HG02678 (cell line): Measurements from ENCODE around the gene TRABD.
"Not testable (repeated sequence)": the region's sequence is repeated elsewhere in the genome, so short reads cannot be mapped to it uniquely, and the experiment has no call there.

Experiments used
- ATAC-seq: cut with Tn5 transposase; IDR thresholded peaks from one replicate; pipeline ENCODE4 v1.9.1; 2021; ENCODE audit warnings: mild to moderate bottlenecking, moderate library complexity; ENCODE audit not compliant: unreplicated experiment

Gene TRABD

DNA sequence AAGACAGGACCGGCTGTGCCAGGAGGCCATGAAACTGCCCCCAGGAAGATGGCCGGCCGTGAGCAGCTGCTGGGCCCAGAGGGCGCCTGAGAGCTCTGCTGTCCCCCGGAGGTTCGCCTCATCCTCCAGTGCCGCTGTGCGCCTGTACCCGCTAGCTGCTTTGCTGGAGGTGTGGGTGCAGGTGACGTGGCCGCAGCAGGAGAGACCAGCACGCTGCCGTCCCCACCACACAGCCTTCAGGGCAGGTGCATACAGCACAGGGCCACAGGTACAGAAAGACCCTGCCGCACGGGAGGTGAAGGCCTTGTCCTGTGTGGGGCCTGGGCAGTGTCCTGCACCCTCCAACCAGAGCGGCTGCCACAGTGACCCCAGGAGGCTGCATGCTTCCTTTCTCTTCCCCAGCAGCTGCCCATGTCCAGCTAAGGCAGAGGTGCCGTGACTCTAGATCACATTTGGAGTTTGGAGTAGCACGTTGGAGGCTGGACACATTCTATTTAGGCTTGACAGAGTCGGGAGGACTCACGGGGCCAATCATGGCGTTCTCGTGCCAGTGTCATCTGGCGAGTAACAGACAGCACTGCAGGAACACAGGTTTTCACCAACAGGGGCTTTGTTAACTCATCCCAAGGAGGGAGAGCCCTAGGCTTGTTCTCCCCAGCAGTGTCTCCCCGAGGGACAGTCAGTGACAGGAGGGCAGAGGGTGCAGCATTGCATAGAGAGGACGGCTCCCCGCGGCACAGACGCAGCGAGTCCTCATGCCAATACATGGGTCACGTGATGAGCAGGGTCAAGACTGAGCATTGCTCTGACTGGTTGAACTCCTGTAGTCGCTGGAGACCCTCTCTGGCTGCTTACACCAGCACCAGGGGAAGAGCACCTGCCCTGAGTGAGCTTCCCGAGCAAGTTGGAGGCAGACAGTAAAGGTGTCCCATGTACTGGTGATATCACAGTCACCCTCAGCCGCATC is 33.9 kb upstream of the TRABD start:
- ATAC-seq, result no peak

DNA sequence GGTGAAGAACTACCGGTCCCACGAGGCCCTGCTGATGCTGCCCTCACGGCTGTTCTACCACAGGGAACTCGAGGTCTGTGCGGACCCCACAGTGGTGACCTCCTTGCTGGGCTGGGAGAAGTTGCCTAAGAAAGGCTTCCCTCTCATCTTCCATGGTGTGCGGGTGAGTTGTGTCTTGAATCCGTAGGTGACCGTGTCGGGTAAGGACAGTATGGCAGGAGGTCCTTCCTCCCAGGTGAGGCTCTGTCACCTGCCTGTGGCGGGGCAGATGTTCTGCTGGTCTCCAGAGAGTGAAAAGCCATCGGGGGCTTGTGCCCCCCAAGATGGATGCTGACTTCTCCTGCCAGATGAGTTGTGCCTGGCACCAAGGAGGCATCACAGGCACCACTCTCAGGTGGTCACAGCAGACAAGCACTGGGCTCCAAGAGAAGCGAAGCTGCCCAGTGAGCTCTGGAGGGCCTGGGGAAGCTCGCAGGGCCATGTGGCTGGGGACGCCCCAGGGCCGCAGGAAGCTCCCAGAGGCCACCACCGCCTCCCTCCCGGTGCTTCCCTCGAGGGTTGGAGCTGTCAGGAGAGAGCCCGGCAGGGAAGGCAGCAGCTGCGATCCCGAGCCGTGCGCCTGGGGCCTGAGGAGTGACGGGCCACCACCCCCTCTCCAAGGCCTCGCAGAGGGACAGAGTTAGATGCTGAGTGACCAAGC is 32.5 kb upstream of the TRABD start:
- ATAC-seq, result no peak

DNA sequence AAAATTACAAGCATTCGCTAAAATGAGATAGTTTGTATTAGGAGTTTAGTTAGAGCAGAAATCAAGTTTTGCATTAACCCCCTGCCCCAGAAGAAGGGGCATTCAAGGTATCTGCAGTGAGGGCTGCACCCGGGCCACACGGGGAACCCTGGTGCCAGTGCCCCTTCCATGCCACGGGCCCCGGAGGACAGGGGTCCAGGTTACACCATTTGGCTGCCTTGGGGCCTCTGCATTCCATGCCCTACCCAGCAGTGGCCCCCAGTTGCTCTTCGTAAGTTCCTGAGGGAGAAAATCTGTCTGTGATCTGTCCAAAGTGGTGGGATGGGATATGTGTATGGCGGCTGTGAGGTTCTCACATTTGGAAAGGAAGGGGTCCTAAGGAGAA is 32.0 kb upstream of the TRABD start:
- no peak for ATAC-seq

GRCh38 chr22:50157709-50158375 is 27.9 kb upstream of the TRABD start:
- ATAC-seq, result no peak

- ATAC-seq, result no peak
Observed at GRCh38 chr22:50160947-50161346, 24.8 kb upstream of the TRABD start.

GRCh38 chr22:50161508-50162390 is 24.0 kb upstream of the TRABD start:
- ATAC-seq, result no peak

- ATAC-seq, result no peak
Observed at GRCh38 chr22:50162391-50162956, 23.2 kb upstream of the TRABD start.

DNA sequence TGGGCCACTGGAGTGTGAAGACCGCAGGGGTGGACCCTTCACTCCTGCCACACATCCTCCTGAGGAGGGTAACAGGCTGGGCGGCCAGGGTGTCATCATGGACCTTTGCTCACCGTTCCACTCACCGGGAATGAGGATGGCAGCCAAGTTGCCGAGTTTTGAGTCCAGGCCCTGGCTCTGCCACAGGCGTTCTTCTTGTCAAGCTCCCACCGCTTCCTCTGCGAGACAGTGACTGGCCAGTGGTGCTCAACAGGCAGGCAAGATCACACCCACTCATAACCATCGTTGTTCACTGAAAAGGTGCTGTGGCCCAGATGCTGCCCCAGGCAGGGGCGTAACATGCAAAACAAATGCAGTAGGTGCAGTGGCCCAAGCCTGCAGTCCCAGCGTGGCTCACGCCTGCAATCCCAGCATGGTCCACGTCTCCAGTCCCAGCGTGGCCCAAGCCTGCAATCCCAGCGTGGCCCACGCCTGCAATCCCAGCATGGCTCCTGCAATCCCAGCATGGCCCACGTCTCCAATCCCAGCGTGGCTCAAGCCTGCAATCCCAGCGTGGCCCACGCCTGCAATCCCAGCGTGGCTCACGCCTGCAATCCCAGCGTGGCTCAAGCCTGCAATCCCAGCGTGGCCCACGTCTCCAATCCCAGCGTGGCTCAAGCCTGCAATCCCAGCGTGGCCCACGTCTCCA is 20.1 kb upstream of the TRABD start:
- no peak for ATAC-seq

- ATAC-seq, result no peak
Observed at GRCh38 chr22:50167689-50168489, 17.8 kb upstream of the TRABD start.

GRCh38 chr22:50168490-50169180 is 17.1 kb upstream of the TRABD start:
- not testable (repeated sequence) for ATAC-seq

DNA sequence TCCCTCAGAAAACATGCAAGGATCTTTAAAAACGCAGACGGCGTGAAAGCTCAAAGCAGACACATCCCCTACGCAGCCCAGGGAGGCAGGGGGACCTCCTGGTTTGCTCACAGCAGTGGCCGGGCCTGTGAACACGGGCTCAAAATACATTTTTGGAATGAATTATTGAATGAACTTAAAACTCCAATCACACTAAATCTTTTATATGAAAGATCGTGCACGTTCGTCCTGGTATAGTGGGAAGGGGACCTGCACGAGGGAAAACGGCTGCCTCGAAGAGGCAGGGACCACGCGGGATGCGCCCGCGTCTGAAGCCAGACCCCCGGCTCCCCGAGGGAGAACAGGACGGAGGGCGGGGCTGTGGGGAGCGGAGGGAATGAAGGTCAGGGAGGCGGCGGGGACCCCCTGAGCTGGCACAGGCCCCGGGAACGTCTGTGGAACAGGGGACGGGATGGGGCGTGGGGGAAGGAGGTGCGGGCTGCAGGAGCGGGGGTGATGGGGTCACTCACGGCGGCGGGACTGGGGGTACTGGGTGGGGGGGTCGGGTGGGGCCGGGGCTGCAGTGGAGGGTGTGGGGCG is 16.4 kb upstream of the TRABD start:
- no peak for ATAC-seq

- ATAC-seq, result no peak
Observed at GRCh38 chr22:50169774-50170341, 15.9 kb upstream of the TRABD start.

DNA sequence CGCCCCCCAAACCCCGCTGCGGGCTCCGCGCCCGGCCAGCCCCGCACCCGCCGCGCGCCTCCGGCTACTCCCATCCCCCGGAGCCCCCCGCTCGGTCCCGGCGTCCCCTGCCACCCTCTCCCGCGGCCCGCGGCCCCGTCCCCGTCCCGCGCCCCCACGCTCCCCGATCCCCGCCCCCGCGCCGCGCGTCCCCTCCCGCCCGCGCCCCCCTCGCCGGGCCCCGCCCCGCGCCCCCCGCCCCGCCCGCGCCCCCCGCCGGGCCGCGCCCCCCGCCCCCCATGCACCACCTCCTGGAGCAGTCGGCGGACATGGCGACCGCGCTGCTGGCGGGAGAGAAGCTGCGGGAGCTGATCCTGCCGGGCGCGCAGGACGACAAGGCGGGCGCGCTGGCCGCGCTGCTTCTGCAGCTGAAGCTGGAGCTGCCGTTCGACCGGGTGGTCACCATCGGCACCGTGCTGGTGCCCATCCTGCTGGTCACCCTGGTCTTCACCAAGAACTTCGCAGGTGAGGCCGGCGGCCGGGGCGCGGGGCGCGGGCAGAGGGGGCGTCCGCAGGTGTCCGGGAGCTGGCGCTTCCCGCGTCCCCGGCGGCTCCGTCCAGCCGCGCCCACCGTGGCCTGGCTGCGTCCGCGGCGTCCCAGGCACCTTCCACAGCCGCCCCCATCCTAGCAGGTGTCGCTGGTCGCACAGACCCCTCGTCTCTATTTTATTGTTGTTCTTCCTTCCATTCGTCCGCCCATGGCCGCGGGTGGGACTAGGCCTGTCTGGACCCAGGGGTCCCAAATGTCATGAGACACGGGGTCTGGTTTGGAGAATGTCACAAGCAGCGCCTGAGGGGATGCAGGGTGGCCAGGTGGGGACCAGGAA is 15.0 kb upstream of the TRABD start, which contains the start of gene PANX2:
TSS of gene PANX2 (plus strand) at position 279 of the 866 bp plus-strand sequence. CDS start at position 279, 0 bp downstream.
- no peak for ATAC-seq

DNA sequence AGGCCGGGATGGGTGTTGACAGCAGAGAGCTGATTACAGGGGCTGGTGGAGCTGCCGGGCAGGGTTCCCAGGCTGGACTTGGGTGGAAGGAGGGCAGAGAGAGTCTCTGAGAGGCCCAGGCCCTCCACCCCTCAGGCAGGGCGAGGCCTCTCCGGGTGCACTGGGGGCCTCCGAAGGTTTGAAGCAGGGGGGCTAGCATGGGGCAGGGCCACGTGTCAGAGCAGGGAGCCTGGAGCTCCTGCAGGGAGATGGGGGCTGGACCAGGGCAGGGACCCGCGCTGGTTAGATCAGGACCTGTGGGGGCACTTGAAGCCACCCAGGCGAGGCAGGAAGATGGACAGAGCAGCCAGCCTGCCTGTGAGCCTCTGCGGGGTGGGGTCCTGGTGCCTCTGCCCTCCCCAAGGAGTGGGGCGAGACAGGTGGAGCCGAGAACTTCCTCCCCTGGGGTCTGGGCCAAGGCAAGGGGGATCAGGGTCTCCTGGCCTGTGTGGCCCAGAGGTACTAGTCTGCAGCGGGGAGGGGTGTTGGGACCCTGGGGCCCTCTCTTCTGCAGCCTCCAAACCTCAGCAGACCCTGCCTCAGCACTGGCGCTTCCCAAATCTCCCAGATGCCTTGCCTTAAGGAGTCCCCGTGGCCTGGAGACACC is 14.3 kb upstream of the TRABD start:
- ATAC-seq, result no peak

DNA sequence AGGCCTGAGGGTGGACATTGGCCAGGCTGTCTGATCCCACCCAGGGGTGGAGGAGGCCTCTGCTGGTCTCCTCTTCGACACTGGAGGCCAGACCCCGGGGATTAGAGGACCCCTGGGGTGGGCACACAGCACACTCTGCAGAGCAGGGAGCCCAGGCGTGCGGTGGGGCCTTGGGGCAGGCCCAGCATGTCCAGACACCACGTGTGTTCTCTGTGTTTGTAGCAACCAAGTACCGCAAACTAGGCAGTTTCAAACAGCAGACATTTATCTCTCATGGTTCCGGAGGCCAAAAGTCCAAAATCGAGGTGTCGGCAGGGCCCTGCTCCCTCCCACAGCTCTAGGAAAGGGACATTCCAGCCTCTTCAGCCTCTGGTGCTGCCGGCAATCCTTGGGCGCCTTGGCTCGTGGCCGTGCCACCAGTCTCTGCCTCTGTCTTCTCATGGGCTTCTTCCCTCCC is 13.7 kb upstream of the TRABD start:
- ATAC-seq, result no peak
